NB4 (cell line): Measurements from ENCODE around the gene VPS13C.

Source experiments
- MYC ChIP-seq: IDR thresholded peaks from 2 replicates; pipeline ENCODE4 v1.6.1; 2011; ENCODE audit warnings: low read depth, low read length
- POLR2A ChIP-seq: IDR thresholded peaks from 2 replicates; pipeline ENCODE4 v1.6.1; 2011; ENCODE audit warnings: mild to moderate bottlenecking; ENCODE audit not compliant: insufficient read length; ENCODE audit errors: extremely low read depth
- TF ChIP-seq, protein P1 (sequence below): IDR thresholded peaks from one replicate; pipeline ENCODE4 v1.5.1; 2012; ENCODE audit warnings: low read depth, low read length

DNA sequence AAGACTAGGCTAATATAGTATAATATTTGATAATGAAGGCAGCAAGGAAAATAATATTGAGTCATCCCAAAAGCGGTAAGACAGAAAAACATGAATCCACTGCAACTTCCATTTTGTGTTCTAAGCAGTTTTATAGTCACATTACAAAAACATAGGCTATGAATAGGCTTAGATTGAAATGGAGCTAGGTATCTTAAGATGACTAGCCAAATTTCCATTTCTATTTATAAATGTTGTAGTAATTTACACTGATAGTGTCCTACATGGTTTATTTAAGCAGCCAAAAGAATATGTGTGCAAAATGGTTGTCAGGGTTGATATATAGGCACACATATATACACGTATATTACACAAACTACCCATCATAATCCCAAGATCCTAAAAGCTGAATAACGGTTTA lies 82.0 kb downstream of the VPS13C start:
- TF ChIP-seq, protein P1, sequence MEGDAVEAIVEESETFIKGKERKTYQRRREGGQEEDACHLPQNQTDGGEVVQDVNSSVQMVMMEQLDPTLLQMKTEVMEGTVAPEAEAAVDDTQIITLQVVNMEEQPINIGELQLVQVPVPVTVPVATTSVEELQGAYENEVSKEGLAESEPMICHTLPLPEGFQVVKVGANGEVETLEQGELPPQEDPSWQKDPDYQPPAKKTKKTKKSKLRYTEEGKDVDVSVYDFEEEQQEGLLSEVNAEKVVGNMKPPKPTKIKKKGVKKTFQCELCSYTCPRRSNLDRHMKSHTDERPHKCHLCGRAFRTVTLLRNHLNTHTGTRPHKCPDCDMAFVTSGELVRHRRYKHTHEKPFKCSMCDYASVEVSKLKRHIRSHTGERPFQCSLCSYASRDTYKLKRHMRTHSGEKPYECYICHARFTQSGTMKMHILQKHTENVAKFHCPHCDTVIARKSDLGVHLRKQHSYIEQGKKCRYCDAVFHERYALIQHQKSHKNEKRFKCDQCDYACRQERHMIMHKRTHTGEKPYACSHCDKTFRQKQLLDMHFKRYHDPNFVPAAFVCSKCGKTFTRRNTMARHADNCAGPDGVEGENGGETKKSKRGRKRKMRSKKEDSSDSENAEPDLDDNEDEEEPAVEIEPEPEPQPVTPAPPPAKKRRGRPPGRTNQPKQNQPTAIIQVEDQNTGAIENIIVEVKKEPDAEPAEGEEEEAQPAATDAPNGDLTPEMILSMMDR, result no peak
- TF ChIP-seq MYC (no peak), POLR2A (no peak)
